OCI-LY1 (cell line): ENCODE results near the gene H3-3A.

Experiments used
- CTCF ChIP-seq: fragments of 200-600 bp; sonication (generic), shearing (Covaris generic); IDR thresholded peaks from 2 replicates; pipeline ENCODE4 v1.5.1; 2017; ENCODE audit warnings: mild to moderate bottlenecking, antibody characterized with exemption, low read length, moderate library complexity, mixed read lengths
- EZH2 ChIP-seq: fragments of 200-600 bp; sonication (generic), shearing (Covaris generic); IDR thresholded peaks from 2 replicates; pipeline ENCODE4 v1.8.0; 2017; ENCODE audit warnings: borderline replicate concordance, mixed run types, mild to moderate bottlenecking, antibody characterized with exemption, low read length, moderate library complexity, mixed read lengths

GRCh38 chr1:226119169-226119568, 56.7 kb downstream of the H3-3A start:
- TF ChIP-seq CTCF, result no peak
- TF ChIP-seq EZH2, result no peak
